Anterior cingulate cortex (tissue), 58 donors: ENCODE measurements around the gene PRMT6.
"Not testable (repeated sequence)": the region's sequence is repeated elsewhere in the genome, so short reads cannot be mapped to it uniquely, and the experiment has no call there.

Experiments used
- DNase-seq, 58 donors: peaks; one replicate each; lab custom pipeline; 2025; lab: John Stamatoyannopoulos, UW

PRMT6 gene

GRCh38 chr1:107091418-107091817 is 34.9 kb downstream of the PRMT6 start:
- DNase-seq: no peak

- DNase-seq: not testable (repeated sequence)
These were observed 36.9 kb downstream of the PRMT6 start for GRCh38 chr1:107093395-107093794.

GRCh38 chr1:107095647-107096046 is 39.2 kb downstream of the PRMT6 start:
- DNase-seq: no peak

- no peak for DNase-seq
These were observed 40.2 kb downstream of the PRMT6 start for GRCh38 chr1:107096690-107097089.

- no peak for DNase-seq
These were observed 42.5 kb downstream of the PRMT6 start for GRCh38 chr1:107098961-107099360.

GRCh38 chr1:107100331-107100984 is 44.0 kb downstream of the PRMT6 start:
- no peak for DNase-seq

- no peak for DNase-seq
These were observed 49.4 kb downstream of the PRMT6 start for GRCh38 chr1:107105914-107106313.
